Natural killer cell (primary cell): ENCODE results near the gene XRRA1. TPM values are rescaled to one million over a fixed set of nuclear protein-coding genes. Genes with fewer than 3 reads are reported as not detected.

Experiments used
- ATAC-seq, 3 donors: fragments of 150-1000 bp in 2 of 3; fragments of 200-7000 bp in 1 of 3; cut with Tn5 transposase; 1 replicate in 1 of 3; 2 replicates in 2 of 3; pipeline ENCODE4 v1.10.0; 2021; ENCODE audit warnings: mild to moderate bottlenecking in 2 of 3, moderate library complexity in 2 of 3
- DNase-seq, 2 donors: peaks; one replicate each; pipeline versions ENCODE4 v3.0.0 to v3.0.0-alpha.2; 2013 to 2021; ENCODE audit warnings: mixed read lengths in 1 of 2
- H3K27ac ChIP-seq: one replicate; pipeline ENCODE4 v1.5.1; 2013; ENCODE audit warnings: mild to moderate bottlenecking, low read length
- H3K27me3 ChIP-seq: one replicate; pipeline ENCODE4 v1.6.1; 2013; ENCODE audit warnings: low read length; ENCODE audit not compliant: control insufficient read depth, insufficient read depth
- H3K36me3 ChIP-seq: one replicate; pipeline ENCODE4 v1.6.1; 2013; ENCODE audit warnings: low read length; ENCODE audit not compliant: control insufficient read depth, insufficient read depth
- H3K4me1 ChIP-seq: one replicate; pipeline ENCODE4 v1.6.1; 2013; ENCODE audit warnings: low read length; ENCODE audit not compliant: control insufficient read depth, insufficient read depth
- H3K4me3 ChIP-seq: one replicate; pipeline ENCODE4 v1.5.1; 2013; ENCODE audit warnings: low read length
- H3K9me3 ChIP-seq: one replicate; pipeline ENCODE4 v1.6.1; 2013; ENCODE audit warnings: low read length; ENCODE audit not compliant: control insufficient read depth, insufficient read depth
- H3K27ac Mint-ChIP-seq, 2 donors: one replicate each; pipeline ENCODE4 v1.8.0; 2022; ENCODE audit warnings: mild to moderate bottlenecking in 2 of 2, mixed read lengths in 2 of 2, moderate library complexity in 1 of 2
- H3K27me3 Mint-ChIP-seq, 2 donors: one replicate each; pipeline ENCODE4 v1.8.0; 2022; ENCODE audit warnings: low read depth in 2 of 2, mixed read lengths in 2 of 2
- H3K36me3 Mint-ChIP-seq: one replicate; pipeline ENCODE4 v1.8.0; 2022; ENCODE audit warnings: mixed read lengths
- H3K4me1 Mint-ChIP-seq, 2 donors: one replicate each; pipeline ENCODE4 v1.8.0; 2022; ENCODE audit warnings: mixed read lengths in 2 of 2
- H3K4me3 Mint-ChIP-seq: one replicate; pipeline ENCODE4 v1.8.0; 2022; ENCODE audit warnings: mild to moderate bottlenecking, moderate library complexity, mixed read lengths
- H3K9me3 Mint-ChIP-seq, 2 donors: one replicate each; pipeline ENCODE4 v1.8.0; 2022; ENCODE audit warnings: mixed read lengths in 2 of 2
- WGBS: methylation state at CpG from one replicate; pipeline ENCODE4 v1.1.7; 2013; ENCODE audit warnings: missing lambda C conversion rate; ENCODE audit not compliant: insufficient coverage; 5-methylcytosine and 5-hydroxymethylcytosine counted together
- intact Hi-C: fragments of 100-400 bp; cut with micrococcal nuclease; formaldehyde crosslinking; loops from one replicate; pipeline ENCODE4 v1.14.2; 2022
- total RNA-seq, 4 donors: library from RNA; stranded (reverse); fragments of 120-200 nt in 1 of 4; gene quantifications; one replicate each; pipeline versions ENCODE4 v1.2.3 to v1.2.4, GENCODE V29; 2013 to 2022
- TF ChIP-seq, protein P1 (sequence below): fragments of 200-600 bp; IDR thresholded peaks from one replicate; pipeline ENCODE4 v1.8.0; 2022; ENCODE audit warnings: antibody characterized with exemption

Gene XRRA1
- total RNA-seq, 3 donors from 2014 or later (not counting 1 experiment from before 2014, with no cell fraction given): 12.7 to 14.3 (median 14.3) TPM

DNA sequence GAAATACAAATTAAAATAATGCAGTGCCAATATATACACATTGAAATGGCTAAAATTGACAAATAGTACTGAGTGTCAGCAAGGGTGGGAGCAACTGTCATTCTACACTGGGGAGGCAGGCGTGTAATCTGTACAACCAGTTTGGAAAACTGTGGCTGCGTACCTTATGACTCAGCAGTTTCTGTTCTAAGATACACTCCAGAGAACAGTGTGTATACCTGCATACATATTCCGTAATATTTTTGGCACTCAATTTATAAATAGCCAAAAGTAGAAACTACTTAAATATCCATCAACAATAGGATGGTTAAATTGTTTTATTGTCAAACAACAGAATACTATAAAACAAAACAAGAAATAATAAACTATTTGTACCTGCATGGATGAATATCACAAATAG, 142.6 kb downstream of the XRRA1 start:
- H3K36me3 Mint-ChIP-seq: no peaks in the 10 kb centered on the region
- peaks cover 37 to 43% of the 10 kb centered on the region in 2 donors for H3K4me1 Mint-ChIP-seq
- intact Hi-C loops: no loop called here
- H3K4me3 ChIP-seq: no peak overlapping the region
- H3K9me3 Mint-ChIP-seq: no peaks in the 10 kb centered on the region
- H3K4me1 ChIP-seq: no peaks in the 10 kb centered on the region
- peaks cover 4% of the 10 kb centered on the region for H3K36me3 ChIP-seq
- H3K4me3 Mint-ChIP-seq: no peak overlapping the region
- no peaks in the 10 kb centered on the region for H3K27me3 ChIP-seq
- no peak overlapping the region for H3K27ac Mint-ChIP-seq
- H3K27me3 Mint-ChIP-seq: no peaks in the 10 kb centered on the region
- no peak for DNase-seq
- TF ChIP-seq, protein P1, sequence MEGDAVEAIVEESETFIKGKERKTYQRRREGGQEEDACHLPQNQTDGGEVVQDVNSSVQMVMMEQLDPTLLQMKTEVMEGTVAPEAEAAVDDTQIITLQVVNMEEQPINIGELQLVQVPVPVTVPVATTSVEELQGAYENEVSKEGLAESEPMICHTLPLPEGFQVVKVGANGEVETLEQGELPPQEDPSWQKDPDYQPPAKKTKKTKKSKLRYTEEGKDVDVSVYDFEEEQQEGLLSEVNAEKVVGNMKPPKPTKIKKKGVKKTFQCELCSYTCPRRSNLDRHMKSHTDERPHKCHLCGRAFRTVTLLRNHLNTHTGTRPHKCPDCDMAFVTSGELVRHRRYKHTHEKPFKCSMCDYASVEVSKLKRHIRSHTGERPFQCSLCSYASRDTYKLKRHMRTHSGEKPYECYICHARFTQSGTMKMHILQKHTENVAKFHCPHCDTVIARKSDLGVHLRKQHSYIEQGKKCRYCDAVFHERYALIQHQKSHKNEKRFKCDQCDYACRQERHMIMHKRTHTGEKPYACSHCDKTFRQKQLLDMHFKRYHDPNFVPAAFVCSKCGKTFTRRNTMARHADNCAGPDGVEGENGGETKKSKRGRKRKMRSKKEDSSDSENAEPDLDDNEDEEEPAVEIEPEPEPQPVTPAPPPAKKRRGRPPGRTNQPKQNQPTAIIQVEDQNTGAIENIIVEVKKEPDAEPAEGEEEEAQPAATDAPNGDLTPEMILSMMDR: no peak
- H3K27ac ChIP-seq: no peak overlapping the region
- 100% methylated on average over 2 of the region's 3 CpGs for WGBS
- ATAC-seq: no peak
- no peaks in the 10 kb centered on the region for H3K9me3 ChIP-seq

GRCh38 chr11:74791333-74792100, 157.4 kb downstream of the XRRA1 start:
- no peaks in the 10 kb centered on the region for H3K4me1 ChIP-seq
- intact Hi-C loops: no loop called here
- Mint-ChIP-seq H3K4me1 (peaks cover 20 to 27% of the 10 kb centered on the region in 2 donors), H3K36me3 (peaks cover 5% of the 10 kb centered on the region), H3K27ac (peak overlapping the region in 1 of 2 donors; percentile 43), H3K9me3 (no peaks in the 10 kb centered on the region), H3K27me3 (no peaks in the 10 kb centered on the region), H3K4me3 (no peak overlapping the region)
- no peak overlapping the region for H3K4me3 ChIP-seq
- H3K27me3 ChIP-seq: no peaks in the 10 kb centered on the region
- no peak overlapping the region for H3K27ac ChIP-seq
- peaks cover 39% of the 10 kb centered on the region for H3K36me3 ChIP-seq
- DNase-seq (no peak), ATAC-seq (no peak)
- no peaks in the 10 kb centered on the region for H3K9me3 ChIP-seq
- TF ChIP-seq, protein P1: no peak
- 86% methylated on average over 9 of the region's 9 CpGs for WGBS

Other genes with a start within 250 kb of the XRRA1 start
- not detected for gene CHRDL2, start 217.7 kb downstream of the XRRA1 start, total RNA-seq
- 10 to 100 TPM; 29.1 to 39.8 (median 37.9) TPM for gene RNF169, start 200.2 kb downstream of the XRRA1 start, total RNA-seq
- gene SPCS2, start 175 bp upstream of the XRRA1 start, total RNA-seq: 100 to 1,000 TPM in 2 of 3 donors, 10 to 100 TPM in 1; 76.9 to 117 (median 106) TPM
- 10 to 100 TPM; 16.9 to 24.3 (median 17.5) TPM for gene NEU3, start 39.8 kb upstream of the XRRA1 start, total RNA-seq
- gene OR2AT4, start 147.8 kb upstream of the XRRA1 start, total RNA-seq: not detected
- not detected for gene SLCO2B1, start 202.0 kb upstream of the XRRA1 start, total RNA-seq